HepG2 (cell line): ENCODE measurements around the gene LSM2. TPM values are rescaled to one million over a fixed set of nuclear protein-coding genes. Genes with fewer than 3 reads are reported as not detected.

Experiments used
- ATF7-NPFF ChIP-seq: sonication (generic); formaldehyde crosslinking; IDR thresholded peaks from 2 replicates; pipeline ENCODE4 v1.8.1; 2023; ENCODE audit warnings: mild to moderate bottlenecking, low read depth, missing genetic modification reagents, moderate library complexity
- ELF1 ChIP-seq: sonication (generic); formaldehyde crosslinking; IDR thresholded peaks from 2 replicates; pipeline ENCODE4 v1.4.0; 2020; ENCODE audit warnings: missing genetic modification reagents
- GATAD1 ChIP-seq: IDR thresholded peaks from 2 replicates; pipeline ENCODE4 v1.6.1; 2016; ENCODE audit warnings: missing genetic modification reagents, missing compliant biosample characterization
- HBP1 ChIP-seq: IDR thresholded peaks from 2 replicates; pipeline ENCODE4 v1.6.1; 2016; ENCODE audit warnings: low read depth, control low read depth
- HNF4G ChIP-seq, 2 experiments: sonication (generic) in 1 of 2; formaldehyde crosslinking in 1 of 2; IDR thresholded peaks; 2 replicates each; pipeline versions ENCODE4 v1.4.0 to v1.6.1; 2011 to 2020; ENCODE audit warnings: borderline replicate concordance in 2 of 2, low read depth in 2 of 2, mild to moderate bottlenecking in 2 of 2, low read length in 1 of 2, missing genetic modification reagents in 1 of 2, moderate library complexity in 1 of 2
- MED8 ChIP-seq: sonication (generic); formaldehyde crosslinking; IDR thresholded peaks from 2 replicates; pipeline ENCODE4 v1.8.1; 2023; ENCODE audit warnings: mild to moderate bottlenecking, missing genetic modification reagents; ENCODE audit not compliant: insufficient replicate concordance
- NFKB2 ChIP-seq: sonication (generic); formaldehyde crosslinking; IDR thresholded peaks from 2 replicates; pipeline ENCODE4 v1.4.0; 2020; ENCODE audit warnings: missing genetic modification reagents, borderline replicate concordance
- POLR2G ChIP-seq: fragments of 200-400 bp; formaldehyde crosslinking; IDR thresholded peaks from 2 replicates; pipeline ENCODE4 v1.6.1; 2018; ENCODE audit warnings: mild to moderate bottlenecking, low read depth, low read length, moderate library complexity
- REST ChIP-seq, 2 experiments: IDR thresholded peaks; 2 replicates each; pipeline ENCODE4 v1.6.1; 2011 to 2012; ENCODE audit warnings: low read length in 2 of 2, borderline replicate concordance in 1 of 2, low read depth in 1 of 2, mild to moderate bottlenecking in 1 of 2, moderate library complexity in 1 of 2
- SMARCC2 ChIP-seq: fragments of 450-650 bp; IDR thresholded peaks from 2 replicates; pipeline ENCODE4 v1.6.1; 2017; ENCODE audit warnings: antibody characterized with exemption, mild to moderate bottlenecking
- SNAPC5 ChIP-seq: sonication (generic); formaldehyde crosslinking; IDR thresholded peaks from 2 replicates; pipeline ENCODE4 v1.8.1; 2023; ENCODE audit warnings: mild to moderate bottlenecking, missing genetic modification reagents, borderline replicate concordance
- SOX5 ChIP-seq: IDR thresholded peaks from 2 replicates; pipeline ENCODE4 v1.6.1; 2016; ENCODE audit warnings: borderline replicate concordance
- TAF15 ChIP-seq: fragments of 200-400 bp; formaldehyde crosslinking; IDR thresholded peaks from one replicate; pipeline ENCODE4 v1.6.1; 2018; ENCODE audit warnings: mild to moderate bottlenecking, low read depth, low read length; ENCODE audit not compliant: poor library complexity, severe bottlenecking
- TBP ChIP-seq: sonication (generic); formaldehyde crosslinking; IDR thresholded peaks from 2 replicates; pipeline ENCODE4 v1.5.0; 2020; ENCODE audit warnings: missing genetic modification reagents
- ZBTB20 ChIP-seq: sonication (generic); formaldehyde crosslinking; IDR thresholded peaks from 2 replicates; pipeline ENCODE4 v1.8.1; 2023; ENCODE audit warnings: missing genetic modification reagents, low read depth, mild to moderate bottlenecking, borderline replicate concordance
- ZBTB34 ChIP-seq: sonication (generic); formaldehyde crosslinking; IDR thresholded peaks from 2 replicates; pipeline ENCODE4 v1.8.0; 2022; ENCODE audit warnings: mild to moderate bottlenecking, missing genetic modification reagents
- ZC3H4 ChIP-seq: sonication (generic); formaldehyde crosslinking; IDR thresholded peaks from 2 replicates; pipeline ENCODE4 v1.4.0; 2020; ENCODE audit warnings: missing genetic modification reagents, borderline replicate concordance
- ZNF225 ChIP-seq: sonication (generic); formaldehyde crosslinking; IDR thresholded peaks from 2 replicates; pipeline ENCODE4 v1.4.0; 2020; ENCODE audit warnings: mild to moderate bottlenecking, missing genetic modification reagents
- ZNF33B ChIP-seq: sonication (generic); formaldehyde crosslinking; IDR thresholded peaks from 2 replicates; pipeline ENCODE4 v1.5.1; 2020; ENCODE audit warnings: mild to moderate bottlenecking, missing genetic modification reagents
- ZNF501 ChIP-seq: sonication (generic); formaldehyde crosslinking; IDR thresholded peaks from 2 replicates; pipeline ENCODE4 v1.5.1; 2020; ENCODE audit warnings: mild to moderate bottlenecking, moderate library complexity, missing genetic modification reagents
- ZNF562 ChIP-seq: sonication (generic); formaldehyde crosslinking; IDR thresholded peaks from 2 replicates; pipeline ENCODE4 v1.8.0; 2022; ENCODE audit warnings: missing genetic modification reagents, borderline replicate concordance
- ZNF563 ChIP-seq: sonication (generic); formaldehyde crosslinking; IDR thresholded peaks from 2 replicates; pipeline ENCODE4 v1.8.0; 2022; ENCODE audit warnings: mild to moderate bottlenecking, moderate library complexity, missing genetic modification reagents
- polyA plus RNA-seq, 8 experiments: library from polyadenylated mRNA; depleted of rRNA in 3 of 8; stranded (reverse) in 7 of 8; unstranded in 1 of 8; fragments of >200 nt; fragmentation: Illumina TruSeq in 4 of 8; extraction: Trizol in 4 of 8; gene quantifications; 2 replicates each; pipeline versions ENCODE4 v1.2.1 to v1.2.3, GENCODE V29; 2011 to 2016; ENCODE audit warnings: low read depth in 4 of 8, missing spikeins in 1 of 8, mixed read lengths in 1 of 8; ENCODE audit not compliant: insufficient read depth in 1 of 8
- total RNA-seq, 5 experiments: library from RNA; depleted of rRNA; stranded (reverse); fragments of >200 nt; fragmentation: Illumina TruSeq; extraction: Trizol; gene quantifications; 2 replicates each; pipeline ENCODE4 v1.2.3, GENCODE V29; 2016; ENCODE audit warnings: low read depth in 1 of 5

LSM2 gene
- total and polyA plus RNA-seq, 2 of the 13 experiments (the other 11 are each of a cell fraction or from before 2014, with no cell fraction given) = 69.4 to 90.5 TPM

- TF ChIP-seq HNF4G (IDR thresholded peaks at IDR 0.05; ENCODE audit: borderline replicate concordance, low read depth, low read length) (no peak), HNF4G (CRISPR knock-in tag; IDR thresholded peaks at IDR 0.05; ENCODE audit: borderline replicate concordance, low read depth) (no peak), GATAD1 (peak; percentile 52), ZC3H4 (CRISPR knock-in tag) (no peak), ZNF563 (CRISPR knock-in tag) (peak; percentile 71; the same call in 1 of the 2 replicates), ZNF225 (CRISPR knock-in tag) (0 out of 2 replicates have a peak, but pooled peaks have one; percentile 20), ATF7-NPFF (CRISPR knock-in tag) (0 out of 2 replicates have a peak, but pooled peaks have one; percentile 41), MED8 (CRISPR knock-in tag) (no peak), ZBTB34 (CRISPR knock-in tag) (peak; percentile 16; the same call in 1 of the 2 replicates), NFKB2 (CRISPR knock-in tag) (peak; percentile 28; the same call in 1 of the 2 replicates), SMARCC2 (no peak), TAF15 (no peak), POLR2G (peak; percentile 99), REST (IDR thresholded peaks at IDR 0.05; ENCODE audit: borderline replicate concordance in 1 of 2, low read depth in 1 of 2, low read length in 2 of 2) (0 out of 4 replicates have a peak, but pooled peaks of 1 of the 2 experiments have one; percentile 67), ZNF562 (CRISPR knock-in tag) (no peak), SNAPC5 (CRISPR knock-in tag) (no peak), TBP (no peak), ZNF33B (CRISPR knock-in tag) (0 out of 2 replicates have a peak, but pooled peaks have one; percentile 77), ZBTB20 (CRISPR knock-in tag) (0 out of 2 replicates have a peak, but pooled peaks have one; percentile 19), ELF1 (CRISPR knock-in tag) (no peak), HBP1 (peak; percentile 91; the same call in 1 of the 2 replicates), ZNF501 (CRISPR knock-in tag) (0 out of 2 replicates have a peak, but pooled peaks have one; percentile 41), SOX5 (CRISPR knock-in tag) (peak; percentile 17; the same call in 1 of the 2 replicates)
These were observed 8.5 kb upstream of the LSM2 start, which contains the start of the genes HSPA1A and HSPA1L (continued) for GRCh38 chr6:31815025-31815838.
